Hepatocyte (in vitro differentiated cells): Measurements from ENCODE around the gene FAM13C. TPM values are rescaled to one million over a fixed set of nuclear protein-coding genes. Genes with fewer than 3 reads are reported as not detected.
A peak's percentile ranks its signal among the peaks of the same experiment; 100 is the strongest.

Source experiments
- DNase-seq: peaks from one replicate; pipeline ENCODE4 v3.0.0-alpha.2; 2016; ENCODE audit warnings: low spot score
- H2AFZ ChIP-seq: fragments of 200-600 bp; sonication (generic); 2 replicates; pipeline ENCODE4 v1.6.0; 2016; ENCODE audit warnings: antibody characterized with exemption, mild to moderate bottlenecking
- H3K27ac ChIP-seq: fragments of 200-600 bp; sonication (generic); 2 replicates; pipeline ENCODE4 v1.5.1; 2016; ENCODE audit warnings: mild to moderate bottlenecking
- H3K27me3 ChIP-seq: fragments of 200-600 bp; sonication (generic); 2 replicates; pipeline ENCODE4 v1.6.1; 2016
- H3K36me3 ChIP-seq: fragments of 200-600 bp; sonication (generic); replicated peaks from 2 replicates; pipeline ENCODE4 v1.5.1; 2016; ENCODE audit warnings: low read depth; ENCODE audit not compliant: insufficient read depth
- H3K4me1 ChIP-seq: fragments of 200-600 bp; sonication (generic); 2 replicates; pipeline ENCODE4 v1.5.1; 2016; ENCODE audit warnings: mild to moderate bottlenecking, moderate library complexity; ENCODE audit not compliant: insufficient read depth
- H3K4me2 ChIP-seq: fragments of 200-600 bp; sonication (generic); 2 replicates; pipeline ENCODE4 v1.6.0; 2016
- H3K4me3 ChIP-seq: fragments of 200-600 bp; sonication (generic); 2 replicates; pipeline ENCODE4 v1.5.1; 2016; ENCODE audit warnings: mild to moderate bottlenecking
- H3K79me2 ChIP-seq: fragments of 200-600 bp; sonication (generic); 2 replicates; pipeline ENCODE4 v1.6.0; 2017; ENCODE audit warnings: mild to moderate bottlenecking
- H3K9me2 ChIP-seq: fragments of 200-600 bp; sonication (generic); replicated peaks from 2 replicates; pipeline ENCODE4 v1.6.0; 2017; ENCODE audit warnings: mild to moderate bottlenecking; ENCODE audit not compliant: insufficient read depth
- H3K9me3 ChIP-seq: fragments of 200-600 bp; sonication (generic); 2 replicates; pipeline ENCODE4 v1.5.1; 2016; ENCODE audit warnings: low read depth, mild to moderate bottlenecking
- H4K20me1 ChIP-seq: fragments of 200-600 bp; sonication (generic); 2 replicates; pipeline ENCODE4 v1.6.0; 2016; ENCODE audit warnings: mild to moderate bottlenecking; ENCODE audit not compliant: insufficient read depth, poor library complexity, severe bottlenecking
- EZH2 ChIP-seq: fragments of 200-600 bp; sonication (generic); IDR thresholded peaks from 2 replicates; pipeline ENCODE4 v1.6.1; 2016; ENCODE audit warnings: antibody characterized with exemption, mild to moderate bottlenecking, borderline replicate concordance
- EZH2phosphoT487 ChIP-seq: fragments of 200-600 bp; sonication (generic); IDR thresholded peaks from one replicate; pipeline ENCODE4 v1.6.1; 2018; ENCODE audit warnings: antibody characterized with exemption, mild to moderate bottlenecking, low read depth, moderate library complexity; ENCODE audit not compliant: unreplicated experiment, severe bottlenecking
- WGBS: methylation state at CpG from one replicate; pipeline ENCODE4 v1.1.6; 2016; ENCODE audit warnings: low lambda C conversion rate; ENCODE audit errors: missing lambda C conversion rate; 5-methylcytosine and 5-hydroxymethylcytosine counted together
- polyA plus RNA-seq: library from polyadenylated mRNA; unstranded; fragments of >200 nt; fragmentation: Nextera tagmentation; extraction: Ambion mirVana; gene quantifications from 2 replicates; pipeline ENCODE4 v1.2.1, GENCODE V29; 2016
- total RNA-seq: library from RNA; depleted of rRNA; stranded (reverse); fragments of >200 nt; gene quantifications from 2 replicates; pipeline ENCODE4 v1.2.3, GENCODE V29; 2014
- TF ChIP-seq, protein P1 (sequence below): fragments of 200-600 bp; sonication (generic); IDR thresholded peaks from 2 replicates; pipeline ENCODE4 v1.5.1; 2016; ENCODE audit warnings: antibody characterized with exemption, mild to moderate bottlenecking; ENCODE audit not compliant: poor library complexity

Gene FAM13C
- total and polyA plus RNA-seq, 2 experiments from 2014 or later: 2.2 to 3.1 TPM

DNA sequence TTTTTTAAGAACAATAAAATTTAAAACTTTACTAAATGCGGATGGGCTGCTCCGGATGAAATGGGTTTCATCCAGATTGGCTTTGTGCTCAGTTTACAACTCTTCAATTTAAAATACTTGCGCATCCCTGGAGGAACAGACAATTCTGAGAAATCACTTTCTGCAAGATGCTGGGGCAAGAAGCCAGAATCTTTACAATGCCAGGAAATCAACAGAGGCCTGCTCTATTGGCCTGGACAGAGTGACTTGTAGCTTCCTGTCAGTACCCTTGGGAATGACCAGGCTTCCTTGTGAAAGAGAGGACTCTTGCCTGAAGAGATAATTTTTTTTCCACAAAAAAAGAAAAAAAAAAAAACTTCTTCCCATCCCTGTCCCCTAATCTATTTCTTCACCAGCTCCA, 3.9 kb upstream of the FAM13C start:
- Histone ChIP-seq H3K4me2 (no peak overlapping the region), H3K36me3 (no peaks in the 10 kb centered on the region), H3K4me1 (no peaks in the 10 kb centered on the region), H3K9me3 (no peaks in the 10 kb centered on the region), H3K27ac (no peak overlapping the region), H3K27me3 (peaks cover 20% of the 10 kb centered on the region), H4K20me1 (no peaks in the 10 kb centered on the region), H3K4me3 (no peak overlapping the region), H2AFZ (no peak overlapping the region), H3K79me2 (no peaks in the 10 kb centered on the region), H3K9me2 (no peaks in the 10 kb centered on the region)
- TF ChIP-seq, protein P1, sequence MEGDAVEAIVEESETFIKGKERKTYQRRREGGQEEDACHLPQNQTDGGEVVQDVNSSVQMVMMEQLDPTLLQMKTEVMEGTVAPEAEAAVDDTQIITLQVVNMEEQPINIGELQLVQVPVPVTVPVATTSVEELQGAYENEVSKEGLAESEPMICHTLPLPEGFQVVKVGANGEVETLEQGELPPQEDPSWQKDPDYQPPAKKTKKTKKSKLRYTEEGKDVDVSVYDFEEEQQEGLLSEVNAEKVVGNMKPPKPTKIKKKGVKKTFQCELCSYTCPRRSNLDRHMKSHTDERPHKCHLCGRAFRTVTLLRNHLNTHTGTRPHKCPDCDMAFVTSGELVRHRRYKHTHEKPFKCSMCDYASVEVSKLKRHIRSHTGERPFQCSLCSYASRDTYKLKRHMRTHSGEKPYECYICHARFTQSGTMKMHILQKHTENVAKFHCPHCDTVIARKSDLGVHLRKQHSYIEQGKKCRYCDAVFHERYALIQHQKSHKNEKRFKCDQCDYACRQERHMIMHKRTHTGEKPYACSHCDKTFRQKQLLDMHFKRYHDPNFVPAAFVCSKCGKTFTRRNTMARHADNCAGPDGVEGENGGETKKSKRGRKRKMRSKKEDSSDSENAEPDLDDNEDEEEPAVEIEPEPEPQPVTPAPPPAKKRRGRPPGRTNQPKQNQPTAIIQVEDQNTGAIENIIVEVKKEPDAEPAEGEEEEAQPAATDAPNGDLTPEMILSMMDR: no peak
- TF ChIP-seq EZH2phosphoT487 (no peak), EZH2 (no peak)
- 79% methylated on average over 3 of the region's 3 CpGs for WGBS
- no peak for DNase-seq

DNA sequence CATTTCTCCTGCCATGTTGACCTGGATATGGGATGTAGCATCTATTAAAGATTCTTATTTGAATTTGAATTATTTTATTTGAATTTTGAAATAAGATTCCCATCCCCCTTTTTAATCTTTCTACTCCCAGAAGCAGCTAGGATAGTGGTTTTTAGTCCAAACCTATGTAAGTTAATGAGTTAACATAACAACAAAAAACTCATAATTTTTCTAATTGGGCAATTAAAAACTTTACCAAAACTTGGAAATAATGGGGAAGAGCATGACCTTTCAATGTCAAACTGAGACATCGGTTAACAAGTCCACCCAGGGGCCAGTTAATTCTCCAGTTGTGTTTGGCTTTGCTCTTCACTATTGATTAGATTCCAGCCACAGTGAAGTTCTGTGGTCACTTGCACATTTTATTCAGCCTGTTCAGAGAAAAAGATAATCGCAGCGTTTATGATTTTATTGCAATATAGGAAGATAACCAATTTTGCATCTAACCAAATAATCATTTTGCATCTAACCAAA, 1.2 kb upstream of the FAM13C start:
- TF ChIP-seq, protein P1: no peak
- Histone ChIP-seq H3K36me3 (no peaks in the 10 kb centered on the region), H3K4me1 (no peaks in the 10 kb centered on the region), H3K4me2 (peak overlapping the region; percentile 90), H3K4me3 (no peak overlapping the region), H3K27me3 (peaks cover 20% of the 10 kb centered on the region), H3K27ac (no peak overlapping the region), H3K9me3 (no peaks in the 10 kb centered on the region), H2AFZ (no peak overlapping the region), H4K20me1 (no peaks in the 10 kb centered on the region), H3K9me2 (no peaks in the 10 kb centered on the region), H3K79me2 (no peaks in the 10 kb centered on the region)
- 81% methylated on average over 3 of the region's 3 CpGs for WGBS
- no peak for DNase-seq

DNA sequence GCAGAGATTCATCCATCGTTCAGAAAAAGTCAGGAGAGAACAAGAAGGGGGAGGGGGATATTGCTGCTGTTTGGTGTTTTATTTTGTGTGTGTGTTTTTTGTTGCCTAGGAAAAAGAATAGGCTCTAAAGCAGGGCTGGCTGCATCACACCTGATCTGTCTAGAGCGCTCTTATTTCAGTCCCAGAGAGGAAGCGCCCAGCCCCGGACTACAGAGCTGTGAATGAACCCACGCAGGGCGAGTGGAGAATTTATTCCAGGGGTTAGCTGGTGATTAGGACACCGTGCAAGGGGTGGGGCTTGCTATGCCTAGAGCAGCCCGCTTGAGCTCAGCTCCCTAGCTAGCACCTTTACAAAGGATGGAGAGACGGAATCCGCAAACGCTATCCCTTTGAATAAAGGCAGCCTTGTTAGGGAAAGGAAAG, 621 bp upstream of the FAM13C start:
- peak overlapping the region; percentile 90 for H3K4me2 ChIP-seq
- H3K4me3 ChIP-seq: peak overlapping the region; percentile 20
- peak overlapping the region; percentile 39 for H2AFZ ChIP-seq
- no peaks in the 10 kb centered on the region for H3K9me2 ChIP-seq
- peaks cover 20% of the 10 kb centered on the region for H3K27me3 ChIP-seq
- H3K4me1 ChIP-seq: no peaks in the 10 kb centered on the region
- no peaks in the 10 kb centered on the region for H3K79me2 ChIP-seq
- TF ChIP-seq EZH2phosphoT487 (no peak), EZH2 (no peak)
- DNase-seq: peak; percentile 73
- no peaks in the 10 kb centered on the region for H3K36me3 ChIP-seq
- no peaks in the 10 kb centered on the region for H4K20me1 ChIP-seq
- WGBS: 2% methylated on average over 11 of the region's 11 CpGs
- peak overlapping the region; percentile 62 for H3K27ac ChIP-seq
- no peaks in the 10 kb centered on the region for H3K9me3 ChIP-seq

DNA sequence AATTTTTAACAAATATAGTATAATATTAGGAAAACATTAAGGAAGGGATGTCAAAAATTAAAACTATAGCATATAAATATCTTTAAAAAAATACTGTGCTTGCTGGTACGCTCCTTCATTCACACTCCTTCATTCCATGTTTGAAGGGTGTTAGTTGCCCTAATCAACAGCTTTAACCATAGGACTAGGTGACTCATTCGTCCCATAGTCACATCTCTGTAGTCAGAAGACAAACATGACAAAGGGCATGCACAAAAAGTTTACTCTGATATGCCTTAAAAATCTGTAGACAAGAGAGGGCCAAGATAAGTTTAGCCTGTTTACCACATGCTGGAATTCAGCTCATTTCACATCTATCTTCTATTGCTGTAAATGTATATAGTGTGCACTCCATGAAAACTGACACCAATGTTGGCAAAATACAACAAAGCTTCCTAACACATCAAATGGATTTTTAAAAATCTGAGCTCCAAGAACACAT, 646 bp downstream of the FAM13C start:
- no peaks in the 10 kb centered on the region for H4K20me1 ChIP-seq
- H3K9me2 ChIP-seq: no peaks in the 10 kb centered on the region
- H2AFZ ChIP-seq: peak overlapping the region; percentile 39
- H3K9me3 ChIP-seq: no peaks in the 10 kb centered on the region
- H3K27ac ChIP-seq: peak overlapping the region; percentile 62
- TF ChIP-seq, protein P1: no peak
- no peak for TF ChIP-seq EZH2
- DNase-seq: peak; percentile 26
- peak overlapping the region; percentile 90 for H3K4me2 ChIP-seq
- H3K27me3 ChIP-seq: peaks cover 20% of the 10 kb centered on the region
- 56% methylated on average over 2 of the region's 2 CpGs for WGBS
- H3K36me3 ChIP-seq: no peaks in the 10 kb centered on the region
- peak overlapping the region; percentile 20 for H3K4me3 ChIP-seq
- H3K4me1 ChIP-seq: no peaks in the 10 kb centered on the region
- H3K79me2 ChIP-seq: no peaks in the 10 kb centered on the region
